MM.1S (cell line): ENCODE measurements around the gene ACOXL.

Experiments
- DNase-seq: peaks from one replicate; pipeline ENCODE4 v3.0.0-alpha.2; 2015
- H2AFZ ChIP-seq: fragments of 300-600 bp; sonication (generic); 2 replicates; pipeline ENCODE4 v1.6.0; 2016; ENCODE audit warnings: antibody characterized with exemption, low read length
- H3F3A ChIP-seq: fragments of 300-600 bp; sonication (generic); 2 replicates; pipeline ENCODE4 v1.6.1; 2016; ENCODE audit warnings: mild to moderate bottlenecking, antibody characterized with exemption, low read length, moderate library complexity, mixed read lengths; ENCODE audit not compliant: insufficient read depth
- H3K27ac ChIP-seq: fragments of 300-600 bp; sonication (generic); 2 replicates; pipeline ENCODE4 v1.5.1; 2016; ENCODE audit warnings: mild to moderate bottlenecking, low read length
- H3K27me3 ChIP-seq: fragments of 300-600 bp; sonication (generic); replicated peaks from 2 replicates; pipeline ENCODE4 v1.6.0; 2016; ENCODE audit warnings: low read length; ENCODE audit not compliant: insufficient read depth
- H3K36me3 ChIP-seq: fragments of 300-600 bp; sonication (generic); replicated peaks from 2 replicates; pipeline ENCODE4 v1.6.1; 2016; ENCODE audit warnings: mild to moderate bottlenecking, low read length, mixed read lengths; ENCODE audit not compliant: insufficient read depth
- H3K4me1 ChIP-seq: fragments of 300-600 bp; sonication (generic); 2 replicates; pipeline ENCODE4 v1.6.1; 2016; ENCODE audit warnings: low read length, mixed read lengths
- H3K4me2 ChIP-seq: fragments of 300-600 bp; sonication (generic); 2 replicates; pipeline ENCODE4 v1.6.0; 2016; ENCODE audit warnings: low read depth, low read length
- H3K4me3 ChIP-seq: fragments of 300-600 bp; sonication (generic); 2 replicates; pipeline ENCODE4 v1.5.1; 2016; ENCODE audit warnings: low read length, mixed read lengths
- H3K79me2 ChIP-seq: fragments of 300-600 bp; sonication (generic); 2 replicates; pipeline ENCODE4 v1.6.1; 2016; ENCODE audit warnings: mixed run types, low read length, mixed read lengths
- H3K9ac ChIP-seq: fragments of 300-600 bp; sonication (generic); 2 replicates; pipeline ENCODE4 v1.6.1; 2016; ENCODE audit warnings: low read length, mixed read lengths
- H3K9me2 ChIP-seq: fragments of 300-600 bp; sonication (generic); replicated peaks from 2 replicates; pipeline ENCODE4 v1.6.1; 2016; ENCODE audit warnings: mild to moderate bottlenecking, low read length, mixed read lengths; ENCODE audit not compliant: insufficient read depth
- H3K9me3 ChIP-seq: fragments of 300-600 bp; sonication (generic); replicated peaks from 2 replicates; pipeline ENCODE4 v1.6.1; 2016; ENCODE audit warnings: mild to moderate bottlenecking, low read length, mixed read lengths; ENCODE audit not compliant: insufficient read depth
- H4K20me1 ChIP-seq: fragments of 300-600 bp; sonication (generic); 2 replicates; pipeline ENCODE4 v1.6.1; 2016; ENCODE audit warnings: mild to moderate bottlenecking, low read length, moderate library complexity, mixed read lengths; ENCODE audit not compliant: insufficient read depth
- CTCF ChIP-seq: fragments of 300-600 bp; sonication (generic); IDR thresholded peaks from 2 replicates; pipeline ENCODE4 v1.5.1; 2016; ENCODE audit warnings: antibody characterized with exemption, low read length, mixed read lengths
- EZH2 ChIP-seq: fragments of 300-600 bp; sonication (generic); optimal IDR thresholded peaks from 2 replicates; pipeline ENCODE3; 2017; ENCODE audit warnings: low read depth, mild to moderate bottlenecking, antibody characterized with exemption, low read length, mixed read lengths
- EZH2phosphoT487 ChIP-seq: fragments of 300-600 bp; sonication (generic); IDR thresholded peaks from 2 replicates; pipeline ENCODE4 v1.6.1; 2018; ENCODE audit warnings: antibody characterized with exemption, low read length

The ACOXL gene

GRCh38 chr2:111140815-111141214, 408.4 kb downstream of the ACOXL start:
- H3K27ac ChIP-seq, result no peak overlapping the region
- H3K79me2 ChIP-seq, result peaks cover 93% of the 10 kb centered on the region
- H4K20me1 ChIP-seq, result peaks cover 71% of the 10 kb centered on the region
- no peaks in the 10 kb centered on the region for H3K9me3 ChIP-seq
- no peaks in the 10 kb centered on the region for H3K9me2 ChIP-seq
- H3K27me3 ChIP-seq, result no peaks in the 10 kb centered on the region
- H3K4me1 ChIP-seq, result peaks cover 17% of the 10 kb centered on the region
- no peak for DNase-seq
- peaks cover 31% of the 10 kb centered on the region for H3K36me3 ChIP-seq
- TF ChIP-seq CTCF (no peak), EZH2phosphoT487 (no peak), EZH2 (no peak)
- H3F3A ChIP-seq, result peaks cover 26% of the 10 kb centered on the region
- no peak overlapping the region for H3K4me2 ChIP-seq
- H3K4me3 ChIP-seq, result no peak overlapping the region
- no peak overlapping the region for H2AFZ ChIP-seq
- H3K9ac ChIP-seq, result no peak overlapping the region

GRCh38 chr2:111142101-111142500, 409.7 kb downstream of the ACOXL start:
- peaks cover 62% of the 10 kb centered on the region for H4K20me1 ChIP-seq
- H3K9me2 ChIP-seq, result no peaks in the 10 kb centered on the region
- peaks cover 33% of the 10 kb centered on the region for H3F3A ChIP-seq
- H3K36me3 ChIP-seq, result peaks cover 32% of the 10 kb centered on the region
- H3K4me2 ChIP-seq, result no peak overlapping the region
- H3K4me3 ChIP-seq, result no peak overlapping the region
- no peak overlapping the region for H2AFZ ChIP-seq
- H3K79me2 ChIP-seq, result peaks cover 93% of the 10 kb centered on the region
- H3K27me3 ChIP-seq, result no peaks in the 10 kb centered on the region
- peaks cover 17% of the 10 kb centered on the region for H3K4me1 ChIP-seq
- no peak for DNase-seq
- TF ChIP-seq CTCF, result no peak
- no peak for TF ChIP-seq EZH2
- no peak for TF ChIP-seq EZH2phosphoT487
- H3K27ac ChIP-seq, result no peak overlapping the region
- no peaks in the 10 kb centered on the region for H3K9me3 ChIP-seq
- no peak overlapping the region for H3K9ac ChIP-seq

GRCh38 chr2:111143107-111143842, 410.9 kb downstream of the ACOXL start:
- no peak overlapping the region for H3K4me2 ChIP-seq
- peaks cover 17% of the 10 kb centered on the region for H3K4me1 ChIP-seq
- H3K9me3 ChIP-seq, result no peaks in the 10 kb centered on the region
- H3K9me2 ChIP-seq, result no peaks in the 10 kb centered on the region
- no peak for DNase-seq
- H3K4me3 ChIP-seq, result no peak overlapping the region
- no peak overlapping the region for H2AFZ ChIP-seq
- H3K9ac ChIP-seq, result no peak overlapping the region
- peaks cover 26% of the 10 kb centered on the region for H3K36me3 ChIP-seq
- H3K79me2 ChIP-seq, result peaks cover 93% of the 10 kb centered on the region
- no peak overlapping the region for H3K27ac ChIP-seq
- H4K20me1 ChIP-seq, result peaks cover 55% of the 10 kb centered on the region
- TF ChIP-seq EZH2 (no peak), CTCF (no peak), EZH2phosphoT487 (no peak)
- peaks cover 33% of the 10 kb centered on the region for H3F3A ChIP-seq
- no peaks in the 10 kb centered on the region for H3K27me3 ChIP-seq
